Panc1 (cell line): ENCODE data around the gene EXPH5. TPM values are rescaled to one million over a fixed set of nuclear protein-coding genes. Genes with fewer than 3 reads are reported as not detected.

ENCODE experiments used
- ATAC-seq: fragments of 200-7000 bp; cut with Tn5 transposase; 2 replicates; pipeline ENCODE4 v1.9.1; 2020; ENCODE audit warnings: mild to moderate bottlenecking, moderate library complexity
- BruUV-seq: library from RNA; stranded (reverse); fragments of 400-500 nt; replicated peaks from 2 replicates; lab custom pipeline; 2021; lab: Mats Ljungman, UMichigan
- CTCF ChIA-PET: fragments of 300-600 bp; sonication (Branson Sonifier 250); formaldehyde crosslinking; loops from one replicate; lab custom pipeline; 2022; ENCODE audit warnings: antibody characterized with exemption; lab: Charles Lee
- POLR2A ChIA-PET: fragments of 300-600 bp; sonication (Branson Sonifier 250); formaldehyde crosslinking; loops from one replicate; lab custom pipeline; 2022; ENCODE audit warnings: antibody characterized with exemption; lab: Charles Lee
- DNase-seq: peaks from one replicate; pipeline ENCODE4 v3.0.0-alpha.2; 2010; ENCODE audit warnings: low read depth, low spot score
- H3K27ac ChIP-seq: 2 replicates; pipeline ENCODE4 v1.5.1; 2011; ENCODE audit warnings: mild to moderate bottlenecking, low read length, inconsistent platforms
- H3K27me3 ChIP-seq: fragments of 200-500 bp; sonication (Bioruptor generic); 2 replicates; pipeline ENCODE4 v1.6.0; 2014; ENCODE audit warnings: low read length, inconsistent platforms; ENCODE audit not compliant: control insufficient read depth, insufficient read depth
- H3K36me3 ChIP-seq: fragments of 200-500 bp; sonication (Bioruptor generic); 2 replicates; pipeline ENCODE4 v1.5.1; 2014; ENCODE audit warnings: inconsistent platforms, mild to moderate bottlenecking, low read length, moderate library complexity; ENCODE audit not compliant: control insufficient read depth, insufficient read depth
- H3K4me1 ChIP-seq: 2 replicates; pipeline ENCODE4 v1.5.1; 2011; ENCODE audit warnings: inconsistent platforms, mild to moderate bottlenecking, low read length, moderate library complexity; ENCODE audit not compliant: control insufficient read depth, insufficient read depth
- H3K4me3 ChIP-seq, 2 experiments: 2 replicates each; pipeline ENCODE4 v1.5.1; 2011 to 2012; ENCODE audit warnings: low read depth in 2 of 2, low read length in 2 of 2, mild to moderate bottlenecking in 2 of 2, inconsistent platforms in 1 of 2, moderate library complexity in 1 of 2
- H3K9me3 ChIP-seq: fragments of 200-500 bp; sonication (Bioruptor generic); 2 replicates; pipeline ENCODE4 v1.5.1; 2014; ENCODE audit warnings: low read depth, mild to moderate bottlenecking, inconsistent platforms, low read length, moderate library complexity; ENCODE audit not compliant: control insufficient read depth, insufficient read depth
- CTCF ChIP-seq: fragments of 450-650 bp; IDR thresholded peaks from 2 replicates; pipeline ENCODE4 v1.5.1; 2017; ENCODE audit warnings: mild to moderate bottlenecking
- POLR2AphosphoS5 ChIP-seq: IDR thresholded peaks from 2 replicates; pipeline ENCODE4 v1.6.1; 2012; ENCODE audit warnings: mild to moderate bottlenecking, low read depth, low read length, moderate library complexity
- REST ChIP-seq, 2 experiments: IDR thresholded peaks; 2 replicates each; pipeline ENCODE4 v1.6.1; 2011 to 2012; ENCODE audit warnings: low read depth in 2 of 2, control low read depth in 1 of 2, low read length in 1 of 2, mild to moderate bottlenecking in 1 of 2, moderate library complexity in 1 of 2; ENCODE audit not compliant: insufficient read depth in 1 of 2
- SIN3A ChIP-seq: IDR thresholded peaks from 2 replicates; pipeline ENCODE4 v1.6.1; 2012; ENCODE audit warnings: low read depth, mild to moderate bottlenecking, low read length, moderate library complexity, borderline replicate concordance; ENCODE audit not compliant: insufficient read depth
- TCF7L2 ChIP-seq: IDR thresholded peaks from 2 replicates; pipeline ENCODE4 v1.6.1; 2011; ENCODE audit warnings: mild to moderate bottlenecking, low read depth, low read length, inconsistent platforms
- in situ Hi-C: cut with HindIII; loops from 2 replicates; pipeline ENCODE4 v1.10.0; 2016; ENCODE audit warnings: low sequenced_read_pairs, low pct_unique_long_range_greater_than_20kb
- intact Hi-C: fragments of 100-400 bp; cut with micrococcal nuclease; formaldehyde crosslinking; loops from one replicate; pipeline ENCODE4 v1.10.0; 2022; ENCODE audit not compliant: unreplicated experiment
- total RNA-seq: library from RNA; stranded (reverse); gene quantifications from one replicate; pipeline ENCODE4 v1.2.1, GENCODE V29; 2021; ENCODE audit not compliant: unreplicated experiment

The EXPH5 gene
- total RNA-seq, 1 experiment from 2014 or later = 0.85 TPM

GRCh38 chr11:108491936-108492335 is 101.6 kb downstream of the EXPH5 start:
- no peak overlapping the region for H3K27ac ChIP-seq
- peaks cover 3% of the 10 kb centered on the region; the same call in 1 of the 2 replicates for H3K36me3 ChIP-seq
- ChIA-PET POLR2A (no interaction called here), CTCF (interaction anchor here (0.5 kb wide), 1 partner anchor 700 kb away, joined by 5 read pairs; no protein-coding TSS in a partner anchor)
- H3K27me3 ChIP-seq = no peaks in the 10 kb centered on the region
- no TSS peak for BruUV-seq
- ATAC-seq (no peak), DNase-seq (no peak)
- H3K9me3 ChIP-seq = no peaks in the 10 kb centered on the region
- in situ Hi-C loops = no loop called here
- H3K4me3 ChIP-seq = no peak overlapping the region
- TF ChIP-seq POLR2AphosphoS5 (no peak), REST (IDR thresholded peaks at IDR 0.05; ENCODE audit: insufficient read depth in 1 of 2, low read depth in 2 of 2, low read length in 1 of 2) (no peak), TCF7L2 (no peak), CTCF (no peak), SIN3A (no peak)
- peaks cover 6% of the 10 kb centered on the region for H3K4me1 ChIP-seq
- intact Hi-C loops = no loop called here

- in situ Hi-C loops (no loop called here), intact Hi-C loops (no loop called here)
- Histone ChIP-seq H3K36me3 (peaks cover 5% of the 10 kb centered on the region; the same call in 1 of the 2 replicates), H3K9me3 (no peaks in the 10 kb centered on the region), H3K4me1 (no peaks in the 10 kb centered on the region), H3K4me3 (no peak overlapping the region), H3K27ac (no peak overlapping the region), H3K27me3 (no peaks in the 10 kb centered on the region)
- DNase-seq (no peak), ATAC-seq (no peak)
- POLR2A ChIA-PET = no interaction called here
- CTCF ChIA-PET = no interaction called here
- TF ChIP-seq SIN3A (no peak), CTCF (no peak), POLR2AphosphoS5 (no peak), TCF7L2 (no peak), REST (IDR thresholded peaks at IDR 0.05; ENCODE audit: insufficient read depth in 1 of 2, low read depth in 2 of 2, low read length in 1 of 2) (no peak)
- no TSS peak for BruUV-seq
Observed at GRCh38 chr11:108486828-108487227, 106.7 kb downstream of the EXPH5 start.
